HCT116 (cell line): Measurements from ENCODE around the gene SEZ6. TPM values are rescaled to one million over a fixed set of nuclear protein-coding genes. Genes with fewer than 3 reads are reported as not detected.

Experiments
- ATAC-seq: fragments of 200-7000 bp; cut with Tn5 transposase; 2 replicates; pipeline ENCODE4 v1.9.1; 2020; ENCODE audit warnings: mild to moderate bottlenecking, moderate library complexity
- BruUV-seq: library from RNA; stranded (reverse); fragments of 400-500 nt; replicated peaks from 2 replicates; lab custom pipeline; 2021; lab: Mats Ljungman, UMichigan
- CTCF ChIA-PET: fragments of 300-600 bp; sonication (Branson Sonifier 250); formaldehyde crosslinking; loops from one replicate; lab custom pipeline; 2021; ENCODE audit warnings: antibody characterized with exemption; lab: Charles Lee
- POLR2A ChIA-PET: fragments of 300-600, 350-600 bp; sonication (Branson Sonifier 250); formaldehyde crosslinking; loops from one replicate; lab custom pipeline; 2021; ENCODE audit warnings: antibody characterized with exemption; lab: Charles Lee
- RAD21 ChIA-PET, 2 experiments: fragments of 300-600 bp; sonication (Branson Sonifier 250); formaldehyde crosslinking; loops; one replicate each; lab custom pipeline; 2023; ENCODE audit warnings: low total read pairs in 2 of 2; ENCODE audit not compliant: uncharacterized antibody in 2 of 2, unreplicated experiment in 2 of 2, low non-redundant PET in 1 of 2; lab: Charles Lee
- DNase-seq: peaks from one replicate; pipeline ENCODE4 v3.0.0-alpha.2; 2010; ENCODE audit warnings: low read depth, low spot score
- H2AFZ ChIP-seq: fragments of 200-600 bp; shearing (Covaris generic), sonication (generic); 2 replicates; pipeline ENCODE4 v1.6.1; 2017; ENCODE audit warnings: low read depth, mixed run types, mixed read lengths, antibody characterized with exemption, low read length; ENCODE audit not compliant: poor library complexity, severe bottlenecking
- H3K27ac ChIP-seq: 2 replicates; pipeline ENCODE4 v1.5.1; 2012; ENCODE audit warnings: low read depth, low read length
- H3K27me3 ChIP-seq: fragments of 200-600 bp; sonication (generic); 2 replicates; pipeline ENCODE4 v1.6.1; 2016; ENCODE audit warnings: mixed run types, low read length, mixed read lengths; ENCODE audit not compliant: insufficient read depth
- H3K36me3 ChIP-seq, 2 experiments: fragments of 200-500 bp in 1 of 2; fragments of 200-600 bp in 1 of 2; sonication (Bioruptor generic) in 1 of 2; sonication (generic) in 1 of 2; 2 replicates each; pipeline versions ENCODE4 v1.5.1 to v1.6.1; 2014 to 2016; ENCODE audit warnings: low read length in 2 of 2, inconsistent platforms in 1 of 2, mixed read lengths in 1 of 2, mixed run types in 1 of 2; ENCODE audit not compliant: insufficient read depth in 2 of 2, control insufficient read depth in 1 of 2
- H3K4me1 ChIP-seq, 2 experiments: fragments of 200-600 bp in 1 of 2; sonication (generic) in 1 of 2; 2 replicates each; pipeline versions ENCODE4 v1.5.1 to v1.6.1; 2012 to 2017; ENCODE audit warnings: low read length in 2 of 2, inconsistent platforms in 1 of 2, mild to moderate bottlenecking in 1 of 2, mixed read lengths in 1 of 2, mixed run types in 1 of 2, moderate library complexity in 1 of 2; ENCODE audit not compliant: insufficient read depth in 2 of 2, control insufficient read depth in 1 of 2
- H3K4me2 ChIP-seq: fragments of 200-600 bp; sonication (generic); 2 replicates; pipeline ENCODE4 v1.6.1; 2017; ENCODE audit warnings: mixed run types, low read length, mixed read lengths
- H3K4me3 ChIP-seq, 2 experiments: fragments of 200-600 bp in 1 of 2; sonication (generic) in 1 of 2; replicated peaks in 1 of 2; 2 replicates each; pipeline ENCODE4 v1.5.1; 2011 to 2016; ENCODE audit warnings: low read length in 2 of 2, control low read depth in 1 of 2, low read depth in 1 of 2, mild to moderate bottlenecking in 1 of 2, mixed read lengths in 1 of 2, mixed run types in 1 of 2
- H3K79me2 ChIP-seq: fragments of 200-600 bp; sonication (generic); 2 replicates; pipeline ENCODE4 v1.6.1; 2017; ENCODE audit warnings: mild to moderate bottlenecking, mixed run types, low read length, moderate library complexity, mixed read lengths; ENCODE audit not compliant: insufficient read depth
- H3K9ac ChIP-seq: fragments of 200-600 bp; sonication (generic); 2 replicates; pipeline ENCODE4 v1.6.1; 2016; ENCODE audit warnings: low read length, mixed read lengths
- H3K9me2 ChIP-seq: fragments of 200-600 bp; sonication (generic), shearing (Covaris generic); 2 replicates; pipeline ENCODE4 v1.6.1; 2017; ENCODE audit warnings: mixed run types, mild to moderate bottlenecking, moderate library complexity; ENCODE audit not compliant: insufficient read depth
- H3K9me3 ChIP-seq, 2 experiments: fragments of 200-500 bp in 1 of 2; fragments of 200-600 bp in 1 of 2; sonication (Bioruptor generic) in 1 of 2; sonication (generic) in 1 of 2; 2 replicates each; pipeline ENCODE4 v1.6.1; 2014 to 2017; ENCODE audit warnings: low read length in 2 of 2, mixed read lengths in 2 of 2, inconsistent platforms in 1 of 2, low read depth in 1 of 2, mild to moderate bottlenecking in 1 of 2, mixed run types in 1 of 2, moderate library complexity in 1 of 2; ENCODE audit not compliant: control insufficient read depth in 1 of 2, insufficient read depth in 1 of 2
- H4K20me1 ChIP-seq: fragments of 200-600 bp; sonication (generic), shearing (Covaris generic); 2 replicates; pipeline ENCODE4 v1.6.1; 2017; ENCODE audit warnings: mixed run types, mild to moderate bottlenecking, moderate library complexity; ENCODE audit not compliant: insufficient read depth
- ATF3 ChIP-seq: IDR thresholded peaks from 2 replicates; pipeline ENCODE4 v1.6.1; 2012
- CBX3 ChIP-seq: IDR thresholded peaks from 2 replicates; pipeline ENCODE4 v1.6.1; 2012; ENCODE audit warnings: low read depth
- EGR1 ChIP-seq: IDR thresholded peaks from 2 replicates; pipeline ENCODE4 v1.6.1; 2012; ENCODE audit warnings: low read depth
- EZH2phosphoT487 ChIP-seq: fragments of 200-600 bp; IDR thresholded peaks from 2 replicates; pipeline ENCODE4 v1.6.1; 2018; ENCODE audit warnings: antibody characterized with exemption, borderline replicate concordance
- FOSL1 ChIP-seq: IDR thresholded peaks from 2 replicates; pipeline ENCODE4 v1.6.1; 2012; ENCODE audit warnings: low read depth
- POLR2A ChIP-seq: IDR thresholded peaks from 2 replicates; pipeline ENCODE4 v1.7.0; 2011; ENCODE audit warnings: borderline replicate concordance; ENCODE audit not compliant: insufficient read depth, insufficient read length; ENCODE audit errors: extremely low read depth
- POLR2AphosphoS5 ChIP-seq: IDR thresholded peaks from 2 replicates; pipeline ENCODE4 v1.6.1; 2011; ENCODE audit warnings: mild to moderate bottlenecking, low read depth, low read length, moderate library complexity
- RAD21 ChIP-seq: IDR thresholded peaks from 2 replicates; pipeline ENCODE4 v1.6.1; 2012; ENCODE audit warnings: low read depth, mild to moderate bottlenecking
- REST ChIP-seq: IDR thresholded peaks from 2 replicates; pipeline ENCODE4 v1.6.1; 2012; ENCODE audit warnings: low read depth
- SIN3A ChIP-seq: IDR thresholded peaks from 2 replicates; pipeline ENCODE4 v1.6.1; 2012; ENCODE audit warnings: low read depth
- SRF ChIP-seq: IDR thresholded peaks from 2 replicates; pipeline ENCODE4 v1.6.1; 2012; ENCODE audit warnings: low read depth
- ZBTB33 ChIP-seq: IDR thresholded peaks from 2 replicates; pipeline ENCODE4 v1.6.1; 2011; ENCODE audit warnings: mild to moderate bottlenecking, low read length, moderate library complexity; ENCODE audit not compliant: insufficient replicate concordance; ENCODE audit errors: extremely low read depth
- ZFX ChIP-seq: fragments of 450-650 bp; IDR thresholded peaks from 2 replicates; pipeline ENCODE4 v1.6.1; 2017
- intact Hi-C: fragments of 100-400 bp; cut with micrococcal nuclease; formaldehyde crosslinking; loops from 2 replicates; pipeline ENCODE4 v1.10.0; 2022
- total RNA-seq: library from RNA; stranded (reverse); gene quantifications from one replicate; pipeline ENCODE4 v1.2.1, GENCODE V29; 2021; ENCODE audit not compliant: unreplicated experiment

SEZ6 gene
- total RNA-seq, 1 experiment from 2014 or later: 0.22 TPM

GRCh38 chr17:28940142-28940541 lies 65.7 kb downstream of the SEZ6 start (continued):
- TF ChIP-seq REST: no peak
- no peak for TF ChIP-seq ATF3
- no peak for TF ChIP-seq ZBTB33
- no peak for TF ChIP-seq CBX3
- no peak for TF ChIP-seq EZH2phosphoT487

DNA sequence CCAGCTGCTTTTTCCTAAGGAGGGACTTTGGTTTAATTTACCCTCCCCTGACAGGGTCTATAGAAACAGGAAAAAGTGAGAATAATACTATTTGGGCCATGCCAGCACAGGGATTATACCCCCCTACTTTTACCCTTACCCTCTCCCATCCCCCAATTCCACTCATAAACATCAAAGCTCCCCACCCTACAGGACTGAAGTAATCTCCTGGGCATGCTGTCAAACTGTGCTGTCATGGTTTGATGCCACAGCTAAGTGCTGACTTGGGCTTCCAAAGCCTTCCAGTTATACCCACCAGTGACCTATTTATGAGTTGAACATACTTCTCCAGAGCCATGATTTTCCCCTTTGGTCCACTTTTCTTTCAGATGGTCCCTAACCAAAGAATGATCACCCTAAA lies 67.3 kb downstream of the SEZ6 start:
- Histone ChIP-seq H3K9me3 (no peaks in the 10 kb centered on the region), H3K9me2 (no peaks in the 10 kb centered on the region), H3K4me2 (no peak overlapping the region), H3K79me2 (peaks cover 99% of the 10 kb centered on the region), H3K36me3 (peaks cover 7 to 9% of the 10 kb centered on the region in 2 experiments; a peak in 2 of 4 replicates), H3K4me1 (no peaks in the 10 kb centered on the region), H3K27me3 (no peaks in the 10 kb centered on the region), H3K4me3 (no peak overlapping the region), H3K27ac (no peak overlapping the region), H2AFZ (no peak overlapping the region), H4K20me1 (peaks cover 13% of the 10 kb centered on the region; the same call in 1 of the 2 replicates), H3K9ac (no peak overlapping the region)
- DNase-seq (no peak), ATAC-seq (no peak)
- ChIA-PET RAD21 (no interaction called here), CTCF (no interaction called here), POLR2A (no interaction called here)
- BruUV-seq: no TSS peak
- intact Hi-C loops: no loop called here
- no peak for TF ChIP-seq ATF3
- TF ChIP-seq FOSL1: no peak
- no peak for TF ChIP-seq SRF
- no peak for TF ChIP-seq SIN3A
- no peak for TF ChIP-seq RAD21
- TF ChIP-seq EGR1: no peak
- no peak for TF ChIP-seq ZBTB33
- no peak for TF ChIP-seq ZFX
- no peak for TF ChIP-seq EZH2phosphoT487
- TF ChIP-seq POLR2AphosphoS5: no peak
- TF ChIP-seq POLR2A: no peak
- TF ChIP-seq REST: no peak
